22Rv1 (cell line): ENCODE data around the gene NELL1.

Experiments used
- H3K27ac ChIP-seq: fragments of 450-650 bp; 2 replicates; pipeline ENCODE4 v1.5.1; 2017
- CTCF ChIP-seq: fragments of 450-650 bp; IDR thresholded peaks from 2 replicates; pipeline ENCODE4 v1.5.1; 2017; ENCODE audit warnings: mild to moderate bottlenecking
- ZFX ChIP-seq: fragments of 450-650 bp; IDR thresholded peaks from 2 replicates; pipeline ENCODE4 v1.6.1; 2017; ENCODE audit warnings: antibody characterized with exemption, borderline replicate concordance

Gene NELL1

GRCh38 chr11:21169639-21170038 is 500.3 kb downstream of the NELL1 start:
- no peak for TF ChIP-seq CTCF
- no peak for TF ChIP-seq ZFX
- no peak overlapping the region for H3K27ac ChIP-seq

GRCh38 chr11:21173476-21173875 is 504.1 kb downstream of the NELL1 start:
- H3K27ac ChIP-seq = no peak overlapping the region
- TF ChIP-seq ZFX (no peak), CTCF (no peak)

- H3K27ac ChIP-seq = no peak overlapping the region
- TF ChIP-seq ZFX (no peak), CTCF (no peak)
Measured at GRCh38 chr11:21174781-21175180, 505.4 kb downstream of the NELL1 start.

- H3K27ac ChIP-seq = no peak overlapping the region
- TF ChIP-seq ZFX (no peak), CTCF (no peak)
Measured at GRCh38 chr11:21177379-21177778, 508.0 kb downstream of the NELL1 start.

- no peak overlapping the region for H3K27ac ChIP-seq
- no peak for TF ChIP-seq CTCF
- TF ChIP-seq ZFX = no peak
Measured at GRCh38 chr11:21179770-21180169, 510.4 kb downstream of the NELL1 start.

GRCh38 chr11:21180182-21180581 is 510.8 kb downstream of the NELL1 start:
- H3K27ac ChIP-seq = no peak overlapping the region
- TF ChIP-seq ZFX (no peak), CTCF (no peak)

- TF ChIP-seq ZFX = no peak
- no peak for TF ChIP-seq CTCF
- H3K27ac ChIP-seq = no peak overlapping the region
Measured at GRCh38 chr11:21185959-21186358, 516.6 kb downstream of the NELL1 start.
